Measurements from ENCODE around the gene HVCN1.
"Not testable (repeated sequence)": the region's sequence is repeated elsewhere in the genome, so short reads cannot be mapped to it uniquely, and the experiment has no call there.

Gene HVCN1

GRCh38 chr12:110725267-110725666, 36.4 kb upstream of the HVCN1 start:
- Histone ChIP-seq H3K27ac (ENCODE audit: low read length) (no peak overlapping the region), H3K36me3 (ENCODE audit: control insufficient read depth, insufficient read depth, low read length) (peaks cover 25% of the 10 kb centered on the region; the same call in 1 of the 2 replicates), H3K4me3 (ENCODE audit: low read length) (no peak overlapping the region), H3K27me3 (ENCODE audit: control insufficient read depth, insufficient read depth, low read length) (no peaks in the 10 kb centered on the region), H3K4me1 (ENCODE audit: control insufficient read depth, insufficient read depth, low read length) (no peaks in the 10 kb centered on the region; the same call in 1 of the 2 replicates), H3K9me3 (ENCODE audit: control insufficient read depth, insufficient read depth, low read length) (no peaks in the 10 kb centered on the region)
- DNase-seq (ENCODE audit: low read depth, low spot score) = no peak
- no CpG with 5 or more reads among the region's 4 CpGs for WGBS (ENCODE audit: insufficient coverage, insufficient read length)

- not testable (repeated sequence) for H3K27me3 ChIP-seq (ENCODE audit: control insufficient read depth, insufficient read depth, low read length); H3K27ac ChIP-seq (ENCODE audit: low read length); H3K4me1 ChIP-seq (ENCODE audit: control insufficient read depth, insufficient read depth, low read length); H3K9me3 ChIP-seq (ENCODE audit: control insufficient read depth, insufficient read depth, low read length); H3K4me3 ChIP-seq (ENCODE audit: low read length); DNase-seq (ENCODE audit: low read depth, low spot score)
- no CpG with 5 or more reads among the region's 3 CpGs for WGBS (ENCODE audit: insufficient coverage, insufficient read length)
- H3K36me3 ChIP-seq (ENCODE audit: control insufficient read depth, insufficient read depth, low read length) = peaks cover 14% of the 10 kb centered on the region; the same call in 1 of the 2 replicates
These were observed 34.0 kb upstream of the HVCN1 start for GRCh38 chr12:110722892-110723291.

DNA sequence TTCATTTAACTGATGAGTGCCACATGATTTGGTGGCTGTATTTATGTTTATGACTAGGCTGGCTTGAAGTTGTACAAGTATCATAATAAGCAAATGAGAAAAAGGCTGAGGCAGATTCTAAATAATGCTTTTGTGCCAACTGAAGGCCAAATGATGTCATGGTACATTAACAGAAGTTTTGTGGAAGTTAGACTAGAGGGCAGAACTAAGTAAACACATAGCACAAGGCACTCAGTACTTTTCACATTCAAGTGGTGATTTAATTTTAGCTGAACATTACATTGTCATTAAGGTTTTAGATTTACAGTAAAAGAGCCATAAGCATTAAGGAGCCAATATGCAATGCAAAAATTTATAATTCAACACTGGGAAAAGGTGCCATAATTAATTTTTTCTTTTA, 32.7 kb upstream of the HVCN1 start:
- Histone ChIP-seq H3K36me3 (ENCODE audit: control insufficient read depth, insufficient read depth, low read length) (peaks cover 14% of the 10 kb centered on the region; the same call in 1 of the 2 replicates), H3K4me1 (ENCODE audit: control insufficient read depth, insufficient read depth, low read length) (no peaks in the 10 kb centered on the region), H3K4me3 (ENCODE audit: low read length) (no peak overlapping the region), H3K9me3 (ENCODE audit: control insufficient read depth, insufficient read depth, low read length) (no peaks in the 10 kb centered on the region), H3K27ac (ENCODE audit: low read length) (no peak overlapping the region), H3K27me3 (ENCODE audit: control insufficient read depth, insufficient read depth, low read length) (no peaks in the 10 kb centered on the region)
- no peak for DNase-seq (ENCODE audit: low read depth, low spot score)

GRCh38 chr12:110720516-110720915, 31.6 kb upstream of the HVCN1 start:
- no peaks in the 10 kb centered on the region for H3K4me1 ChIP-seq (ENCODE audit: control insufficient read depth, insufficient read depth, low read length)
- no peak for DNase-seq (ENCODE audit: low read depth, low spot score)
- H3K27me3 ChIP-seq (ENCODE audit: control insufficient read depth, insufficient read depth, low read length) = no peaks in the 10 kb centered on the region
- H3K4me3 ChIP-seq (ENCODE audit: low read length) = no peak overlapping the region
- H3K36me3 ChIP-seq (ENCODE audit: control insufficient read depth, insufficient read depth, low read length) = peaks cover 14% of the 10 kb centered on the region; the same call in 1 of the 2 replicates
- H3K27ac ChIP-seq (ENCODE audit: low read length) = no peak overlapping the region
- no peaks in the 10 kb centered on the region for H3K9me3 ChIP-seq (ENCODE audit: control insufficient read depth, insufficient read depth, low read length)

- H3K4me3 ChIP-seq (ENCODE audit: low read length) = no peak overlapping the region
- no peaks in the 10 kb centered on the region for H3K27me3 ChIP-seq (ENCODE audit: control insufficient read depth, insufficient read depth, low read length)
- WGBS (ENCODE audit: insufficient coverage, insufficient read length) = no CpG with 5 or more reads among the region's 7 CpGs
- DNase-seq (ENCODE audit: low read depth, low spot score) = no peak
- no peaks in the 10 kb centered on the region for H3K4me1 ChIP-seq (ENCODE audit: control insufficient read depth, insufficient read depth, low read length)
- H3K9me3 ChIP-seq (ENCODE audit: control insufficient read depth, insufficient read depth, low read length) = no peaks in the 10 kb centered on the region
- no peak overlapping the region for H3K27ac ChIP-seq (ENCODE audit: low read length)
- peaks cover 6% of the 10 kb centered on the region; the same call in 1 of the 2 replicates for H3K36me3 ChIP-seq (ENCODE audit: control insufficient read depth, insufficient read depth, low read length)
These were observed 29.4 kb upstream of the HVCN1 start for GRCh38 chr12:110718222-110718908.

- peaks cover 3% of the 10 kb centered on the region; the same call in 1 of the 2 replicates for H3K36me3 ChIP-seq (ENCODE audit: control insufficient read depth, insufficient read depth, low read length)
- DNase-seq (ENCODE audit: low read depth, low spot score) = no peak
- H3K4me3 ChIP-seq (ENCODE audit: low read length) = no peak overlapping the region
- H3K9me3 ChIP-seq (ENCODE audit: control insufficient read depth, insufficient read depth, low read length) = no peaks in the 10 kb centered on the region
- H3K27ac ChIP-seq (ENCODE audit: low read length) = no peak overlapping the region
- no peaks in the 10 kb centered on the region for H3K4me1 ChIP-seq (ENCODE audit: control insufficient read depth, insufficient read depth, low read length)
- no peaks in the 10 kb centered on the region for H3K27me3 ChIP-seq (ENCODE audit: control insufficient read depth, insufficient read depth, low read length)
- WGBS (ENCODE audit: insufficient coverage, insufficient read length) = no CpG with 5 or more reads among the region's 3 CpGs
These were observed 28.1 kb upstream of the HVCN1 start for GRCh38 chr12:110717037-110717436.

DNA sequence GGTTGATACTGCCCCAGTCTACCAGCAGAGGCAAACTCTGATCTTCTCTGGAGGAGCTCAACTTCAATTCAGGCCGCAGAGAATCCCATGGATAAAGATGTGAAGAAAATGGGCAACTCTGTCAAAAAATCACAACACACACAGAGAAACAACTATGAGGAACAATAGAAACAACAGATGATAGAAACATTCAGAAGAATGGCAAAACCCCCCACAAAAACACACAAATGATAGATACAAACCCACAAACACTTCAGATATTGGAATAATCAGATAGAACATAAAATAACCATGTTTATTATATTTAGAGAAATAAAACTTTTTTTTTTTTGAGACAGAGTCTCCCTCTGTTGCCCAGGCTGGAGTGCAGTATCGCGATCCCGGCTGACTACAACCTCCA, 20.0 kb upstream of the HVCN1 start:
- no peaks in the 10 kb centered on the region for H3K9me3 ChIP-seq (ENCODE audit: control insufficient read depth, insufficient read depth, low read length)
- no peak overlapping the region for H3K27ac ChIP-seq (ENCODE audit: low read length)
- no peak for DNase-seq (ENCODE audit: low read depth, low spot score)
- H3K27me3 ChIP-seq (ENCODE audit: control insufficient read depth, insufficient read depth, low read length) = no peaks in the 10 kb centered on the region
- no CpG with 5 or more reads among the region's 4 CpGs for WGBS (ENCODE audit: insufficient coverage, insufficient read length)
- H3K4me3 ChIP-seq (ENCODE audit: low read length) = no peak overlapping the region
- H3K4me1 ChIP-seq (ENCODE audit: control insufficient read depth, insufficient read depth, low read length) = no peaks in the 10 kb centered on the region
- H3K36me3 ChIP-seq (ENCODE audit: control insufficient read depth, insufficient read depth, low read length) = no peaks in the 10 kb centered on the region

DNA sequence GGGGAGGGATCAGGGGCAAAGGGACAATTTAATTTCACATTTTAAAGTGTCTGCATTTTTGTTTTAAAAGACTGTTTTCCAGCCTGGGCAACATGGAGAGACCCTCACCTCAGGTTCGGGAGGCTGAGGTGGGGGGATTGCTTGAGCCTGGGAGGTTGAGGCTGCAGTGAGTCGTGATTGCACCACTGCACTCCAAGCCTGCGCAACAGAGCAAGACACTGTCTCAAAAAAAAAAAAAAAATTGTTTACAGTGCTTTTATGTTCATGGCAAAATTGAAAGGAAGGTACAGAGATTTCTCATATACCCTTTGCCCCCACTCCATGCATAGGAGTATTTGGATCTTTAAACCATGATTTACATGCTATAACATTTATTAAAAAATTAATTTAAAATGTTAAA, 16.4 kb upstream of the HVCN1 start:
- Histone ChIP-seq H3K4me1 (ENCODE audit: control insufficient read depth, insufficient read depth, low read length) (no peaks in the 10 kb centered on the region), H3K4me3 (ENCODE audit: low read length) (no peak overlapping the region)

DNA sequence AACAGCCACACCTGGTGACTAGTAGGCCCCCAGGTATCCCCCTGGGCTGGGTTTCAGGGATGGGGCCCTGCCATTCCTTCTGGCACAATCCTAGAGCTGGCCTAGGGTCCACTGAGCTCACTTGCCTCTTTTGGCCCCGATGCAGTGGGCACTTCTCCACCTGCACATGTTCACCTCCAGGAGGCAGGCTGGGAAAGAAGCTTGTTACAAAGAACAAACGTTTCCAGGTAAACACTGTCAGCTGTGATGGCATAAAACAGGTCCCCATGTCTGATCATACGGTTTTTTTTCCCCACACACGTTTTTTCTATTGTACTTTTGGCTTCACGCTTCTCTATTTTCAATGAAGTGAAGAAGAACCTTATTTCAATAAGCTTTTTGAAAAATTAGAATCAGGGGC, 15.8 kb upstream of the HVCN1 start:
- Histone ChIP-seq H3K27ac (ENCODE audit: low read length) (no peak overlapping the region), H3K4me1 (ENCODE audit: control insufficient read depth, insufficient read depth, low read length) (no peaks in the 10 kb centered on the region), H3K27me3 (ENCODE audit: control insufficient read depth, insufficient read depth, low read length) (no peaks in the 10 kb centered on the region), H3K36me3 (ENCODE audit: control insufficient read depth, insufficient read depth, low read length) (no peaks in the 10 kb centered on the region), H3K4me3 (ENCODE audit: low read length) (no peak overlapping the region), H3K9me3 (ENCODE audit: control insufficient read depth, insufficient read depth, low read length) (no peaks in the 10 kb centered on the region)
- no CpG with 5 or more reads among the region's 5 CpGs for WGBS (ENCODE audit: insufficient coverage, insufficient read length)
- DNase-seq (ENCODE audit: low read depth, low spot score) = no peak

More for the DNA sequence above, 16.4 kb upstream of the HVCN1 start:
- Histone ChIP-seq H3K9me3 (ENCODE audit: control insufficient read depth, insufficient read depth, low read length) (no peaks in the 10 kb centered on the region), H3K36me3 (ENCODE audit: control insufficient read depth, insufficient read depth, low read length) (no peaks in the 10 kb centered on the region), H3K27me3 (ENCODE audit: control insufficient read depth, insufficient read depth, low read length) (no peaks in the 10 kb centered on the region), H3K27ac (ENCODE audit: low read length) (no peak overlapping the region)
- no peak for DNase-seq (ENCODE audit: low read depth, low spot score)
- no CpG with 5 or more reads among the region's 3 CpGs for WGBS (ENCODE audit: insufficient coverage, insufficient read length)

GRCh38 chr12:110704231-110704630, 15.3 kb upstream of the HVCN1 start:
- no peak for DNase-seq (ENCODE audit: low read depth, low spot score)
- H3K4me3 ChIP-seq (ENCODE audit: low read length) = no peak overlapping the region
- no peaks in the 10 kb centered on the region for H3K9me3 ChIP-seq (ENCODE audit: control insufficient read depth, insufficient read depth, low read length)
- no peak overlapping the region for H3K27ac ChIP-seq (ENCODE audit: low read length)
- H3K36me3 ChIP-seq (ENCODE audit: control insufficient read depth, insufficient read depth, low read length) = no peaks in the 10 kb centered on the region
- H3K4me1 ChIP-seq (ENCODE audit: control insufficient read depth, insufficient read depth, low read length) = no peaks in the 10 kb centered on the region
- H3K27me3 ChIP-seq (ENCODE audit: control insufficient read depth, insufficient read depth, low read length) = no peaks in the 10 kb centered on the region
- no CpG with 5 or more reads among the region's 5 CpGs for WGBS (ENCODE audit: insufficient coverage, insufficient read length)

- Histone ChIP-seq H3K27me3 (ENCODE audit: control insufficient read depth, insufficient read depth, low read length) (no peaks in the 10 kb centered on the region), H3K4me1 (ENCODE audit: control insufficient read depth, insufficient read depth, low read length) (no peaks in the 10 kb centered on the region), H3K27ac (ENCODE audit: low read length) (no peak overlapping the region), H3K9me3 (ENCODE audit: control insufficient read depth, insufficient read depth, low read length) (no peaks in the 10 kb centered on the region), H3K4me3 (ENCODE audit: low read length) (no peak overlapping the region), H3K36me3 (ENCODE audit: control insufficient read depth, insufficient read depth, low read length) (no peaks in the 10 kb centered on the region)
- WGBS (ENCODE audit: insufficient coverage, insufficient read length) = no CpG with 5 or more reads among the region's 5 CpGs
- DNase-seq (ENCODE audit: low read depth, low spot score) = no peak
These were observed 13.2 kb upstream of the HVCN1 start for GRCh38 chr12:110702081-110702480.
